GM19395 (cell line): ENCODE measurements around the gene RRBP1.

Experiments used
- ATAC-seq: cut with Tn5 transposase; IDR thresholded peaks from one replicate; pipeline ENCODE4 v1.9.1; 2021; ENCODE audit warnings: mild to moderate bottlenecking, moderate library complexity; ENCODE audit not compliant: unreplicated experiment

The RRBP1 gene

DNA sequence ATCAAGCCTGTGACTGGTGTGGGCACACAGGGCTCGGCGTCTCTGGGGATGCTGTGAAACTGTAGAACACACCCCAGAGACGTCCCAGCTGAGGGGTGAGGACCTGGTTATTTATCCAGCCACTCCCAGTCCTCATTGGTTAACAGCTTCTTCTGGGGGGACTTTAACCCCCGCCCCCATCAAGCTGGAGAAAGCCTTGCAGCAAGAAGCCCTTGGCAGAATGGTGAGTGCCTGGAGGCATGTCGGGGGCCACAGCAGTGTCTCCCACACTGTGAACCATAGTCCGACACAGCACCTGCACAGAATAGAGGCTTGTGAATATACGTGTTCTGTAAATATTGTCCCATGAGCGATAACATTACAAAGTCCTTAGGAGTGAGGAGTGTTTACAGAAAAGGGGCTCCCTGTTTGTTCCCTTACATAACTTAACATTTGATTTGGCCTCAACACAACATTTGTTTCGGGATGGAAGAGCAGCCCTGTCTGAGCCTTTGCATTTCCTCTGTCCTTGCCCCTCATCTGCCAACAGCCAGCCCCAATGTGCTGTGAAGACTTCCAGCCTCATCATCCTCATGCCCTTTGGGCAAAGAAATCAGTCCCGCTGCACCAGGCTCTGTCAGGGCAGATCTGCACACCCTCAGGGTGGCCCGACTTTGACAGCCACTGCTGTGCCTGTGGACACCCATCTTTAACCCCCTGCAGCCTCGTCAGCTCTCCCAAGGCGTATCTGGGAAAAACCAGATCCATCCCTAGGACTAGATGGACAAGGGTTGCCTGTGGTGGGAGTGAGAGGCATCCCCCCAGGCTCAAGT, 2.2 kb upstream of the RRBP1 start:
- no peak for ATAC-seq

DNA sequence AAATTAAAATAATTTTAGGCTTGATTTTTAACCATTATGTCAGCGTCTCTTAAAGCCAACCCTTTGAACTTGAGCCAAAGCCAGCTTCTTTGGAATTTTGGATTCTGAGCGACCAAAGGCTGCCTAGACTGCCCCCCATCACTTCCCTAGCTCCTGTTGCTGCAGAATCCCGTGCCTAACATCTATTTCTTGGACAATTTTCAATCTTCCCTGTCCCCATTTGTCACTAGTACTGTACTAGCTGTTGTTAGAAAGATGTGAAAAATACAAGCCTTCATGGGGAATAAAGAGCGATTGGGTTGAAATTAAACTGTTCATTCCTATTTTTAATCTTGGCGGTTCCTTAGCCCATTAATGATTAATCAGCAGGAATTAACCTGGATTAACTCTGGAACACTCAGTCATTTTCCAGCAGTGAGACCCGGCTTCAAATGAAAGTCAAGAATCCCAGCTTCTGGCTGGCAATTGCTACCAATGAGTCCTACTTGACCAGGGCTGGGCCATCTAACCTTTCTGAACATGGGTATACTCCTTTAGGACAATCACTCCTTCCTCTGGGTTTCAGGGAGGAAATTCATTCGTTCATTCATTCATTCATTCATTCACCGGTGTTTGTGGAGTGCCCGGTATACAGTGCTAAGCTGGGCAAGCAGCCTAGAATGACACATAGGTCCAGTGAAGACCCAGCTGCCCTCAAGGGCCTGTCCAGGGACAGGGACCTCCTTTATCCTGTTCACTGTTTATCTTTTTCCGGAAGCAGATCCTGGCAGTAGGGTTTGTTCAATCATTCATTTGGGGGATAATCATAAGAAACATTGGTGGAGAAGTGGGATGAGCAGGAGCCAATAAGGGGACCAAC, 1.4 kb upstream of the RRBP1 start:
- ATAC-seq: no peak

- ATAC-seq: no peak
These were observed 802 bp upstream of the RRBP1 start for GRCh38 chr20:17682889-17683198.

GRCh38 chr20:17681726-17682102, 328 bp downstream of the RRBP1 start:
- ATAC-seq: peak; percentile 4

DNA sequence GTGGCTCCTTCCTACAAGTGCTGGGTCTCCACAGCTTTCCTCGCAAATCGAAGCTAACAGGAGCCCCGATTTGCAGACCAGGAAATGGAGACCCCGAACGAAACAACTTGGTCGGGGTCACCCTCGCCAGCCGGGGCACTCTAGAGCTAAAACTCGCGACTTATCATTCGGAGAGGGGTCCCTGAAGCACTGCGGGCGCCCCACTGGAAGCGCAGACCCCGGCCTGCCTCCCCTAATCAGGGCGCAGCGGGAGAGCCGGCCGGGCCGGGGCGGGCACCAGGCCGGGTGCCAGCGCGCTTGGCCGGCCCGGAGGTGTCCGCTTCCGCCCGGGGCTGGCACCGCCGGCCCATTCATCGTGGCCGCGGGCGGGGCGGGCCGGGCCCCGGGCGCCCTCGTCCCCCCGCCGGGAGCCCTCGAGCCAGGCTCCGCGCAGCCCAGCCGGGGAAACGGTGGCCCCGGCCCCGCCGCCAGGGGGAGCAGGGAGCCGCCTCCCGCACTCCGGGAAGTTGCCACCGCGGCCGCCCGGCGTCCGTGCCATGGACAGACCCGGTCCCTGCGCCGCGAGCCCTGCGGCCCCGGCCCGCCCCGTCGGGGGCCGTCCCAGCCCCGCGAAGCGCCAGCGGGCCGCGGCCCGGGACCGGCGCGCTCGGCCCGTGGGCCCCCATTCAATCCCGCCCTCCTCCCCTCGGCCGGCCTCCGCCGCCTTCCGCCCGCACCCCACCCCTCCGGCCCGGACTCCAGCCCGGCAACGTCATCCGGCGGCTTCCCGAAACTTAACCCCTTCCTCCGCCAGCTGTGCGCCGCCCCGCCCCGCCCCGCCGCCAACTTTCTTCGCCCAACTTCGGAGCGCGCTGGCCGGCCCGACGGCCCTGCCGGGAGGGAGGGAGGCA, 961 bp downstream of the RRBP1 start:
- ATAC-seq: peak; percentile 42

DNA sequence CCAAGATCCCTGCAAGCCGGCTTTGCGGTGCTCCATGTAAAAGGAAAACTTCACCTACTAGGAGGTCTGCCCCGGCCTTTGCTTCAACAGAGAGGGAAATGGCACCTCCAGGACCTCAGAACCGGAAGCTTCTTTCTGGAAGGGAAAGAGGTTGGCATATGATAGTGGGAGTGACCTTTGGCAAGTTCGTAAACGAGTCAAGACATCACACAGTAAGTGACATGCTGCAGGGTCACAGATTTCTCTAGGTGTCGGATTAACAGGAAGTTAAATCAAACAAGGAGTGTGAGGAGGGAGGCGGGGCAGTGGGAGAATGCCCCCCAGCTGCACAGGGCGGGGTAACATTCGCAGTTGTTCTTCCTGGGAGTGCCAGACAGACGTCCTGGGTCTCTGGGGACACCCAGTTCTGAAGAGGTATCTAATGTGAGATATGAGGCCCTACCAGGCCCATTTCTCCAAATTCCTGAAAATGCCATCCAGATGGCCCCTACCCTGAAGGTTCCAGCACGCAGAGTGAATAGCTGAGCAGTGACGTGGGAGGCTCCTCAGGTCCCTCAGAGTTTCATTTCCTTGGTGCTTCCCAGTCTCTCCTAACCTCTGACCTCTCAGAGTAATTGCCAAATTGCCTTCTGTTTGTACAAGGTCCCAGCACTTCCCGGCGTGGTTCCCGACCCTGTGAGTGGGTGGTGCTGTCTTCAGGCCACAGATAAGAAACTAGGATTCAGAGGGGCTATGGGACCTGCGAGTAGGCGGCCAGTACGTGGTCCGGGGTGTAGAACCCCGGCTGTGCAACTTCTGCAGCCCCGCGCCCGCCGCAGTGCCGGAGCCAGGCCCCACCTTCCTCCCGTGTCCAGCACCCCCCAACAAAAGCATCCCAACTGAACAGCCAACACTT, 1.9 kb downstream of the RRBP1 start:
- no peak for ATAC-seq

- no peak for ATAC-seq
These were observed 3.2 kb downstream of the RRBP1 start for GRCh38 chr20:17678886-17679285.

GRCh38 chr20:17678295-17678694, 3.7 kb downstream of the RRBP1 start:
- ATAC-seq: no peak

GRCh38 chr20:17676942-17677341, 5.1 kb downstream of the RRBP1 start:
- ATAC-seq: no peak

DNA sequence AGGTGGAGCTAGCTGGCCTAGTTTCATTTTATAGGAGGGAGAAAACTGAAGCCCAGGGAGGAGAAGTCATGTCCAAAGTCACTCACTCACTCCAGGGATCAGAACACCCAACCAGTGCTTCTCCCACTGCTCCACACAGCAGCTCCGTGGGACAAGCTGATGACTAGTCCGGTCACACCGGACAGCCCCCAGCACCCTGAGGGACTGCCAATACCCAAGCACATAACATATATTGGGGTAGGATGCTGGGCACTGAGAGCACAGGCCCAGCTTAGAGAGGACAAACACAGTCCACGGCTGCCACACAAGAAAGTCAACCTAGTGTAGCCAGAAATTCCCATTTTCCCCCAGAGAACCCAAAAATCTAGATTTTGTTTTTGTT, 5.7 kb downstream of the RRBP1 start:
- ATAC-seq: no peak

DNA sequence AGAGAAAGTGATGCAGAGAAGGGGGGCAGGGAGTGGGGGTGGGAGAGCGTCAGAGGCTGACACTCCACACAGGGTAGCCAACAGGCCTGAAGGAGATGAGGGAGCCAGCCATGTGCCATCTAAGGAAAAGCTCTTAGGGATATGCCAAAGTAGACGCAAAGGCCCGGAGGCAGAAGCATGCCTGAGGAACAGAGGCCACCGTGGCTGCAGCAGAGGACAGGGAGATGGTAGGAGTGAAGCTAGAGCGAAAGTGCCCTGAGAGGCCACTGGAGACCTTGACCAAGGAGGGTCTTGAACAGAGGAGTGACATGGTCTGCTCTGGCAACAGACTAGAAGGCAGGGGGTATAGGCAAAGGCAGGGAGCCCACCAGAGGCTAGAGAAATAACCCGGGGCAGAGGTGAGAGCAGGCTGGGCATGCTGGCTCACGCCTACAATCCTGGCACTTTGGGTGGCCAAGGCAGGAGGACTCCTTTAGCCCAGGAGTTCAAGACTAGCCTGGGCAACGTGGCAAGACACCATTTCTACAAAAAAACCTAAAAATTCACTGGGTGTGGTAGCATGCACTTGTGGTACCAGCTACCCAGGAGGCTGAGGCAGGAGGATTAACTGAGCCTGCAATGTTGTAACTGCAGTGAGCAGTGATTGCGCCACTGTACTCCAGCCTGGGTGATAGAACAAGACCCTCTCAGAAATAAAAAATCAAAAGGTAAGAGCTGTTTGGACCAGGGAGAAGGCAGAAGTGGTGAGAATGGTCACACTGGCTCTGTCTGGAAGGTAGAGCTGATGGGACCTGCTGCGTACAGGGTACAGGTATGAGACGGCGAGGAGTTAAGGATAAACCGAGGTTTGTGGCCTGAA, 6.3 kb downstream of the RRBP1 start:
- no peak for ATAC-seq

- ATAC-seq: no peak
These were observed 7.1 kb downstream of the RRBP1 start for GRCh38 chr20:17674722-17675518.

GRCh38 chr20:17673084-17673483, 9.0 kb downstream of the RRBP1 start:
- no peak for ATAC-seq

DNA sequence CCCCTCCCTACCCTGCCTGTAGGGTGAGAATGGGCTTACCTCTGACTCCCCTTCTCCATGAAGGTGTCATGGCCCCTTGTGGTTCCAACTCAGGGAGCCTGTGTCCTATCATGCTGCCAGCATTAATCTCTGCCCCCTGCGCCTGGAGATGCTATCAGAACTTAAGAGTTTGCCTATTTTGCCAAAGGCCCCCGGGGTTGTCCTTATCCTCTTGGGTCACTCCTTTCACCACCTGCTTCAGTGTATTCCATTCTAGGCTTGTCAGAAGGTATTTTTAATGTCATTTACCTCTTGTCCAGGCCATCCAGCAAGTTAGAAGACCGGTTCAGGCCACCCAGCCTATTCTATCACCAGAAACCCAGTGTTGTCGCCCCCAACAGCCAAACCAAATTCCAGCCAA, 10.5 kb downstream of the RRBP1 start:
- no peak for ATAC-seq

- ATAC-seq: no peak
These were observed 11.0 kb downstream of the RRBP1 start for GRCh38 chr20:17671011-17671410.

- ATAC-seq: no peak
These were observed 12.6 kb downstream of the RRBP1 start for GRCh38 chr20:17669306-17669931.

- ATAC-seq: no peak
These were observed 13.6 kb downstream of the RRBP1 start for GRCh38 chr20:17668432-17668831.

DNA sequence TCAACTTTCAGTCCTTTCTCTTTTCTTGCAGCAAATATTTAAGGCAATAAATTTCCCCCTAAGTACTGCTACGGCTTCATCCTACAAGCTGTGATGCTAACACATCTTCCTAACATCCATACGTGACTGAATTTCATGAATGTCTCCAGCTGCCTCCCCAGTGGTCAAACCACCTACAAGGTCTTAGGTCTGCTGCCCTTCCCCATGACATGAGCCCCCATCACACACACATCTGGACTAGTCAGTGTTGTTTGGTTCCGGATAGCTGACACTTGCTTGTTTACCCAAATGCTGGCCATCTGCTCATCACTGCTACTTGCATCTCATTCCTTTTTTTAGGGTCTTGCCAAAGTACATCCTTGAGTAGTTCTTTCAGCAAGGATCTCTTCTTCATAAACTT, 14.6 kb downstream of the RRBP1 start:
- ATAC-seq: no peak
